Measurements from ENCODE around the gene OOSP1. TPM values are rescaled to one million over a fixed set of nuclear protein-coding genes. Genes with fewer than 3 reads are reported as not detected.

The OOSP1 gene
- total RNA-seq, 1 donor from 2014 or later: not detected

- no peak overlapping the region for H3K4me3 Mint-ChIP-seq
- intact Hi-C loops (cut with micrococcal nuclease): no loop called here
- H3K9me3 Mint-ChIP-seq: no peaks in the 10 kb centered on the region
- no peak overlapping the region for H3K27ac Mint-ChIP-seq
- H3K27me3 Mint-ChIP-seq: no peaks in the 10 kb centered on the region
- no peak for DNase-seq
- H3K4me1 Mint-ChIP-seq: no peaks in the 10 kb centered on the region
- H3K36me3 Mint-ChIP-seq (ENCODE audit: low read depth): no peaks in the 10 kb centered on the region
Observed at GRCh38 chr11:59941091-59941490, 2.9 kb downstream of the OOSP1 start.

GRCh38 chr11:59943997-59944714, 5.9 kb downstream of the OOSP1 start:
- Mint-ChIP-seq H3K27ac (no peak overlapping the region), H3K9me3 (no peaks in the 10 kb centered on the region), H3K27me3 (no peaks in the 10 kb centered on the region), H3K36me3 (ENCODE audit: low read depth) (no peaks in the 10 kb centered on the region), H3K4me1 (no peaks in the 10 kb centered on the region), H3K4me3 (no peak overlapping the region)
- intact Hi-C loops (cut with micrococcal nuclease): no loop called here
- no peak for DNase-seq

- H3K4me3 Mint-ChIP-seq: no peak overlapping the region
- no peaks in the 10 kb centered on the region for H3K27me3 Mint-ChIP-seq
- DNase-seq: no peak
- intact Hi-C loops (cut with micrococcal nuclease): no loop called here
- no peaks in the 10 kb centered on the region for H3K9me3 Mint-ChIP-seq
- H3K36me3 Mint-ChIP-seq (ENCODE audit: low read depth): no peaks in the 10 kb centered on the region
- no peaks in the 10 kb centered on the region for H3K4me1 Mint-ChIP-seq
- no peak overlapping the region for H3K27ac Mint-ChIP-seq
Observed at GRCh38 chr11:59944720-59945119, 6.5 kb downstream of the OOSP1 start.

GRCh38 chr11:59953463-59954218, 15.4 kb downstream of the OOSP1 start:
- no peaks in the 10 kb centered on the region for H3K27me3 Mint-ChIP-seq
- H3K27ac Mint-ChIP-seq: no peak overlapping the region
- intact Hi-C loops (cut with micrococcal nuclease): no loop called here
- H3K36me3 Mint-ChIP-seq (ENCODE audit: low read depth): no peaks in the 10 kb centered on the region
- H3K4me1 Mint-ChIP-seq: no peaks in the 10 kb centered on the region
- DNase-seq: no peak
- H3K9me3 Mint-ChIP-seq: no peaks in the 10 kb centered on the region
- no peak overlapping the region for H3K4me3 Mint-ChIP-seq

GRCh38 chr11:59954219-59954847, 16.1 kb downstream of the OOSP1 start:
- Mint-ChIP-seq H3K27me3 (peaks cover 2% of the 10 kb centered on the region), H3K4me1 (no peaks in the 10 kb centered on the region), H3K36me3 (ENCODE audit: low read depth) (no peaks in the 10 kb centered on the region), H3K4me3 (no peak overlapping the region), H3K27ac (no peak overlapping the region), H3K9me3 (no peaks in the 10 kb centered on the region)
- intact Hi-C loops (cut with micrococcal nuclease): no loop called here
- DNase-seq: no peak

GRCh38 chr11:59957094-59957493, 18.9 kb downstream of the OOSP1 start:
- H3K4me3 Mint-ChIP-seq: no peak overlapping the region
- H3K36me3 Mint-ChIP-seq (ENCODE audit: low read depth): no peaks in the 10 kb centered on the region
- DNase-seq: no peak
- peaks cover 2% of the 10 kb centered on the region for H3K27me3 Mint-ChIP-seq
- no peak overlapping the region for H3K27ac Mint-ChIP-seq
- intact Hi-C loops (cut with micrococcal nuclease): no loop called here
- no peaks in the 10 kb centered on the region for H3K4me1 Mint-ChIP-seq
- no peaks in the 10 kb centered on the region for H3K9me3 Mint-ChIP-seq

GRCh38 chr11:59960502-59961381, 22.5 kb downstream of the OOSP1 start:
- intact Hi-C loops (cut with micrococcal nuclease): no loop called here
- peaks cover 4% of the 10 kb centered on the region for H3K27me3 Mint-ChIP-seq
- no peaks in the 10 kb centered on the region for H3K36me3 Mint-ChIP-seq (ENCODE audit: low read depth)
- no peaks in the 10 kb centered on the region for H3K9me3 Mint-ChIP-seq
- H3K4me3 Mint-ChIP-seq: no peak overlapping the region
- no peak for DNase-seq
- H3K4me1 Mint-ChIP-seq: no peaks in the 10 kb centered on the region
- no peak overlapping the region for H3K27ac Mint-ChIP-seq

GRCh38 chr11:59962107-59962482, 23.9 kb downstream of the OOSP1 start:
- Mint-ChIP-seq H3K36me3 (ENCODE audit: low read depth) (no peaks in the 10 kb centered on the region), H3K4me1 (no peaks in the 10 kb centered on the region)
- intact Hi-C loops (cut with micrococcal nuclease): no loop called here

GRCh38 chr11:59963733-59964132, 25.5 kb downstream of the OOSP1 start, which contains the start of gene OOSP4A:
Gene OOSP4A, plus strand, starts transcription at chr11:59964033. Its CDS starts 0 bp downstream, at chr11:59964033.
- intact Hi-C loops (cut with micrococcal nuclease): no loop called here
- no peak for DNase-seq
- Mint-ChIP-seq H3K36me3 (ENCODE audit: low read depth) (no peaks in the 10 kb centered on the region), H3K4me3 (no peak within 1 kb of the TSS), H3K27me3 (peaks cover 4% of the 10 kb centered on the region), H3K27ac (no peak within 1 kb of the TSS), H3K4me1 (no peaks in the 10 kb centered on the region), H3K9me3 (no peaks in the 10 kb centered on the region)

More at GRCh38 chr11:59962107-59962482, 23.9 kb downstream of the OOSP1 start:
- no peak for DNase-seq
- H3K27me3 Mint-ChIP-seq: peaks cover 4% of the 10 kb centered on the region
- H3K9me3 Mint-ChIP-seq: no peaks in the 10 kb centered on the region
- no peak overlapping the region for H3K27ac Mint-ChIP-seq
- H3K4me3 Mint-ChIP-seq: no peak overlapping the region

- no peak for DNase-seq
- no peaks in the 10 kb centered on the region for H3K4me1 Mint-ChIP-seq
- H3K4me3 Mint-ChIP-seq: no peak overlapping the region
- intact Hi-C loops (cut with micrococcal nuclease): no loop called here
- H3K27ac Mint-ChIP-seq: no peak overlapping the region
- no peaks in the 10 kb centered on the region for H3K9me3 Mint-ChIP-seq
- peaks cover 2% of the 10 kb centered on the region for H3K27me3 Mint-ChIP-seq
- no peaks in the 10 kb centered on the region for H3K36me3 Mint-ChIP-seq (ENCODE audit: low read depth)
Observed at GRCh38 chr11:59965424-59965823, 27.2 kb downstream of the OOSP1 start.

- H3K4me3 Mint-ChIP-seq: no peak overlapping the region
- H3K9me3 Mint-ChIP-seq: no peaks in the 10 kb centered on the region
- H3K27me3 Mint-ChIP-seq: peaks cover 2% of the 10 kb centered on the region
- H3K36me3 Mint-ChIP-seq (ENCODE audit: low read depth): no peaks in the 10 kb centered on the region
- H3K27ac Mint-ChIP-seq: no peak overlapping the region
- no peaks in the 10 kb centered on the region for H3K4me1 Mint-ChIP-seq
- no peak for DNase-seq
- intact Hi-C loops (cut with micrococcal nuclease): no loop called here
Observed at GRCh38 chr11:59966201-59966600, 28.0 kb downstream of the OOSP1 start.

- Mint-ChIP-seq H3K27me3 (peaks cover 2% of the 10 kb centered on the region), H3K36me3 (ENCODE audit: low read depth) (no peaks in the 10 kb centered on the region), H3K4me3 (no peak overlapping the region), H3K4me1 (no peaks in the 10 kb centered on the region), H3K27ac (no peak overlapping the region), H3K9me3 (no peaks in the 10 kb centered on the region)
- intact Hi-C loops (cut with micrococcal nuclease): no loop called here
- no peak for DNase-seq
Observed at GRCh38 chr11:59967677-59968394, 29.6 kb downstream of the OOSP1 start.

- Mint-ChIP-seq H3K27ac (no peak overlapping the region), H3K4me3 (no peak overlapping the region), H3K27me3 (peaks cover 2% of the 10 kb centered on the region), H3K9me3 (no peaks in the 10 kb centered on the region), H3K4me1 (no peaks in the 10 kb centered on the region), H3K36me3 (ENCODE audit: low read depth) (no peaks in the 10 kb centered on the region)
- intact Hi-C loops (cut with micrococcal nuclease): no loop called here
- no peak for DNase-seq
Observed at GRCh38 chr11:59968395-59968783, 30.2 kb downstream of the OOSP1 start.

Measured in activated CD4-positive, alpha-beta T cell treated with anti-CD3 and anti-CD28 coated beads, Interleukin-2, amount 10 ng/mL, durations not matched to agents 24 days and 14 days (primary cell).